Lung (tissue), 12 donors: ENCODE data around the gene MACROH2A2. TPM values are rescaled to one million over a fixed set of nuclear protein-coding genes. Genes with fewer than 3 reads are reported as not detected.

Source experiments
- ATAC-seq: fragments of 200-7000 bp; cut with Tn5 transposase; one replicate; pipeline ENCODE4 v1.9.1; 2020; ENCODE audit warnings: moderate number of reproducible peaks; ENCODE audit not compliant: insufficient read depth, low FRiP score
- DNase-seq, 3 donors: peaks; one replicate each; pipeline ENCODE4 v3.0.0-alpha.2; 2013 to 2017
- H3K27ac ChIP-seq, 2 donors: one replicate each; pipeline ENCODE4 v1.5.1; 2013; ENCODE audit warnings: mild to moderate bottlenecking in 2 of 2, moderate library complexity in 2 of 2, control low read depth in 1 of 2, inconsistent platforms in 1 of 2, low read depth in 1 of 2, low read length in 1 of 2
- H3K27me3 ChIP-seq, 3 donors: one replicate each; pipeline ENCODE4 v1.5.1; 2013; ENCODE audit warnings: low read length in 2 of 3; ENCODE audit not compliant: control insufficient read depth in 3 of 3, insufficient read depth in 3 of 3
- H3K36me3 ChIP-seq, 4 donors: one replicate each; pipeline ENCODE4 v1.5.1; 2013; ENCODE audit warnings: low read length in 4 of 4, mild to moderate bottlenecking in 1 of 4, moderate library complexity in 1 of 4; ENCODE audit not compliant: control insufficient read depth in 4 of 4, insufficient read depth in 4 of 4
- H3K4me1 ChIP-seq, 5 donors: one replicate each; pipeline ENCODE4 v1.5.1; 2013; ENCODE audit warnings: low read length in 5 of 5, mild to moderate bottlenecking in 2 of 5, moderate library complexity in 1 of 5; ENCODE audit not compliant: control insufficient read depth in 5 of 5, insufficient read depth in 5 of 5
- H3K4me3 ChIP-seq: one replicate; pipeline ENCODE4 v1.5.1; 2013; ENCODE audit warnings: mild to moderate bottlenecking, control low read depth, moderate library complexity
- H3K9ac ChIP-seq, 2 donors: one replicate each; pipeline ENCODE4 v1.5.1; 2013; ENCODE audit warnings: low read length in 2 of 2, control low read depth in 1 of 2; ENCODE audit not compliant: insufficient read depth in 1 of 2
- H3K9me3 ChIP-seq, 4 donors: one replicate each; pipeline ENCODE4 v1.5.1; 2013; ENCODE audit warnings: low read length in 3 of 4, mild to moderate bottlenecking in 1 of 4, moderate library complexity in 1 of 4; ENCODE audit not compliant: control insufficient read depth in 4 of 4, insufficient read depth in 3 of 4
- CTCF ChIP-seq: IDR thresholded peaks from 2 replicates; pipeline ENCODE4 v1.5.1; 2012; ENCODE audit warnings: mild to moderate bottlenecking; ENCODE audit errors: control extremely low read depth, extremely low read depth
- WGBS, 2 donors: extraction: QIAGEN DNeasy Blood & Tissue Kit; methylation state at CpG; one replicate each; pipeline ENCODE4 v1.1.7; 2013; 5-methylcytosine and 5-hydroxymethylcytosine counted together
- polyA plus RNA-seq, 2 donors: library from polyadenylated mRNA; stranded (reverse); fragments of 200-250 nt; gene quantifications; one replicate each; pipeline ENCODE4 v1.2.1, GENCODE V29; 2013
- total RNA-seq, 2 donors: library from RNA; depleted of rRNA in 1 of 2; stranded (reverse); fragments of >200 nt in 1 of 2; gene quantifications; one replicate each; pipeline ENCODE4 v1.2.1, GENCODE V29; 2014 to 2021
- donor health status: control.
- donor health status: control.
- donor health status: Bipolar disorder and iron deficiency.
- donor health status: healthy.
- donor health status: DM: yes; HTN: yes; CAD: no.

MACROH2A2 gene
- total and polyA plus RNA-seq, 4 donors: 5.7 to 19.3 (median 7.9) TPM

DNA sequence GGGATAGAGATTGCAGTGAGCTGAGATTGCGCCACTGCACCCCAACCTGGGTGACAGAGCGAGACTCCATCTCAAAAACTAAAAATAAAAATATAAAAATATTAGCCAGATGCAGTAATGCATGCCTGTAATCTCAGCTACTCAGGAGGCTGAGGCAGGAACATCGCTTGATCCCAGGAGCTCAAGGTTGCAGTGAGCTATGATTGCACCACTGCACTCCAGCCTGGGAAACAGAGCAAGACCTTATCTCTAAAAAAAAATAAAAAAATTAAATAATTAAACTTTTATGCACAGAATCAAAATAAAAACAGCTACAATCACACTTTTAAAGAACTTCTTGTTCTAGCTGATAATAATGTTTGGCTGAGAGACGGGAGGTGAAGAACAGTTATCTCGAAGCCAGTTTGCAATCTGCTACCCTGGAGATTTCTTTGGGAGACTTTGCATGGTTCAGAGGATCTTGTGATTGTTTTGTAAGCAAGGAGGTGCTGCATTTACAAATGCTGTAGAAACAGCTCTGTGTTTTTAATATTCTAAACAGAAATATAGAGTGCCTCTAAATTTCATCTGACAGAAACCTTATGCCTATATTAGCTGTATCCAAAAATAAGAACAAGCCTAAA lies 19.9 kb upstream of the MACROH2A2 start:
- Histone ChIP-seq H3K27ac (no peak overlapping the region), H3K4me1 (peaks cover 0 to 16% (median 5%) of the 10 kb centered on the region in 5 donors), H3K36me3 (no peaks in the 10 kb centered on the region), H3K9ac (no peak overlapping the region), H3K9me3 (peaks cover 0 to 3% (median 2%) of the 10 kb centered on the region in 4 donors), H3K27me3 (no peaks in the 10 kb centered on the region), H3K4me3 (no peak overlapping the region)
- TF ChIP-seq CTCF: no peak
- no peak for DNase-seq
- WGBS, 2 donors: 90 to 93% methylated on average over 5 of the region's 5 CpGs
- ATAC-seq: no peak

GRCh38 chr10:70034232-70034631 lies 18.4 kb upstream of the MACROH2A2 start:
- 17 to 20% methylated on average over 4 of the region's 4 CpGs for WGBS, 2 donors
- no peaks in the 10 kb centered on the region for H3K27me3 ChIP-seq
- peaks cover 0 to 3% (median 2%) of the 10 kb centered on the region in 4 donors for H3K9me3 ChIP-seq
- no peaks in the 10 kb centered on the region for H3K36me3 ChIP-seq
- DNase-seq (peak; percentile 44 to 79 (median 65)), ATAC-seq (no peak)
- H3K4me3 ChIP-seq: no peak overlapping the region
- peak overlapping the region in 1 of 2 donors; percentile 7 for H3K9ac ChIP-seq
- no peak for TF ChIP-seq CTCF
- no peak overlapping the region for H3K27ac ChIP-seq
- H3K4me1 ChIP-seq: peaks cover 0 to 16% (median 5%) of the 10 kb centered on the region in 5 donors

- TF ChIP-seq CTCF: no peak
- WGBS, 2 donors: 68 to 84% methylated on average over 1 of the region's 1 CpG
- Histone ChIP-seq H3K36me3 (no peaks in the 10 kb centered on the region), H3K27ac (no peak overlapping the region), H3K9me3 (peaks cover 0 to 3% (median 3%) of the 10 kb centered on the region in 4 donors), H3K27me3 (no peaks in the 10 kb centered on the region), H3K9ac (no peak overlapping the region), H3K4me3 (no peak overlapping the region), H3K4me1 (peaks cover 0 to 16% (median 5%) of the 10 kb centered on the region in 5 donors)
- DNase-seq (peak in 1 of 3 donors; percentile 51), ATAC-seq (no peak)
These were observed 17.1 kb upstream of the MACROH2A2 start for GRCh38 chr10:70035531-70035930.

GRCh38 chr10:70038923-70039322 lies 13.7 kb upstream of the MACROH2A2 start:
- ATAC-seq: no peak
- DNase-seq: no peak
- no peak overlapping the region for H3K9ac ChIP-seq
- H3K27ac ChIP-seq: no peak overlapping the region
- no peaks in the 10 kb centered on the region for H3K36me3 ChIP-seq
- H3K4me3 ChIP-seq: no peak overlapping the region
- peaks cover 0 to 3% (median 0%) of the 10 kb centered on the region in 4 donors for H3K9me3 ChIP-seq
- no peaks in the 10 kb centered on the region for H3K27me3 ChIP-seq
- no peak for TF ChIP-seq CTCF
- peaks cover 0 to 15% (median 4%) of the 10 kb centered on the region in 5 donors for H3K4me1 ChIP-seq
